ENCODE results near the gene DGKI. TPM values are rescaled to one million over a fixed set of nuclear protein-coding genes. Genes with fewer than 3 reads are reported as not detected.

Gene DGKI
- total RNA-seq, 1 experiment from 2014 or later, result 0.15 TPM

DNA sequence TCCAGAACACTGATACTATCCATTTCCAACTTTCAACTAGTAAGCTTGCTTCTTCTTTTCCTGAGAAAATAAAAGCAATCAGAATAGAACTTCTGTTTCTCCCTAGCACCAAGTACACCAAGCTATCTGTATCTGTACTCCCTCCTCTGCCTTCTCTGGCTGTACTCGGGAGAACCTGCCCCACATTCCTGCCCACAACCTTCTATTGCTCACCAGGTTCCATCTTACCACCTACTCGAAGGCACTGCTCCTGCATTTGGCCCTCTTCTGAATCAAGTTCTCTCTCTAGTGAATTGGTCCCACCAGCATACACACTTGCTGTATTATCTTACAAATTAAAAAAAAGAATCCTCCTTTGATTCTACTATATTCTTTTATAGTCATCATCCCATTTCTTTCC is 333.7 kb downstream of the DGKI start:
- CTCF ChIA-PET, result no interaction called here

More for the DNA sequence above, 333.7 kb downstream of the DGKI start:
- H3K9me3 ChIP-seq (ENCODE audit: control insufficient read depth in 1 of 2, insufficient read depth in 1 of 2, low read depth in 1 of 2, low read length in 2 of 2), result no peaks in the 10 kb centered on the region
- intact Hi-C loops (cut with micrococcal nuclease), result no loop called here
- no peaks in the 10 kb centered on the region for H3K4me1 ChIP-seq (ENCODE audit: control insufficient read depth in 1 of 2, insufficient read depth in 2 of 2, low read length in 2 of 2)
- no peak overlapping the region for H3K9ac ChIP-seq (ENCODE audit: low read length)
- no peak overlapping the region for H3K27ac ChIP-seq (ENCODE audit: low read depth, low read length)
- no peak for DNase-seq (ENCODE audit: low read depth, low spot score)
- no peak for TF ChIP-seq RAD21 (IDR thresholded peaks at IDR 0.05; ENCODE audit: low read depth)
- TF ChIP-seq, protein P1, sequence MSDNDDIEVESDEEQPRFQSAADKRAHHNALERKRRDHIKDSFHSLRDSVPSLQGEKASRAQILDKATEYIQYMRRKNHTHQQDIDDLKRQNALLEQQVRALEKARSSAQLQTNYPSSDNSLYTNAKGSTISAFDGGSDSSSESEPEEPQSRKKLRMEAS (IDR thresholded peaks at IDR 0.05), result no peak
- TF ChIP-seq EGR1 (IDR thresholded peaks at IDR 0.05; ENCODE audit: low read depth), result no peak
- TF ChIP-seq ZNF274 (IDR thresholded peaks at IDR 0.05; ENCODE audit: low read depth, low read length), result no peak
- no peak for TF ChIP-seq SIN3A (IDR thresholded peaks at IDR 0.05; ENCODE audit: low read depth)
- TF ChIP-seq, protein P2, sequence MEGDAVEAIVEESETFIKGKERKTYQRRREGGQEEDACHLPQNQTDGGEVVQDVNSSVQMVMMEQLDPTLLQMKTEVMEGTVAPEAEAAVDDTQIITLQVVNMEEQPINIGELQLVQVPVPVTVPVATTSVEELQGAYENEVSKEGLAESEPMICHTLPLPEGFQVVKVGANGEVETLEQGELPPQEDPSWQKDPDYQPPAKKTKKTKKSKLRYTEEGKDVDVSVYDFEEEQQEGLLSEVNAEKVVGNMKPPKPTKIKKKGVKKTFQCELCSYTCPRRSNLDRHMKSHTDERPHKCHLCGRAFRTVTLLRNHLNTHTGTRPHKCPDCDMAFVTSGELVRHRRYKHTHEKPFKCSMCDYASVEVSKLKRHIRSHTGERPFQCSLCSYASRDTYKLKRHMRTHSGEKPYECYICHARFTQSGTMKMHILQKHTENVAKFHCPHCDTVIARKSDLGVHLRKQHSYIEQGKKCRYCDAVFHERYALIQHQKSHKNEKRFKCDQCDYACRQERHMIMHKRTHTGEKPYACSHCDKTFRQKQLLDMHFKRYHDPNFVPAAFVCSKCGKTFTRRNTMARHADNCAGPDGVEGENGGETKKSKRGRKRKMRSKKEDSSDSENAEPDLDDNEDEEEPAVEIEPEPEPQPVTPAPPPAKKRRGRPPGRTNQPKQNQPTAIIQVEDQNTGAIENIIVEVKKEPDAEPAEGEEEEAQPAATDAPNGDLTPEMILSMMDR (IDR thresholded peaks at IDR 0.05 in 2 of 3, conservative IDR thresholded peaks at IDR 0.05 in 1 of 3; ENCODE audit: borderline replicate concordance in 1 of 3, insufficient read depth in 1 of 3, low read depth in 2 of 3, low read length in 2 of 3), result no peak
- no peak for TF ChIP-seq FOSL1 (IDR thresholded peaks at IDR 0.05; ENCODE audit: low read depth)
- TF ChIP-seq TCF7L2 (IDR thresholded peaks at IDR 0.05; ENCODE audit: borderline replicate concordance, extremely low read depth, insufficient read depth, insufficient read length), result no peak
- TF ChIP-seq, protein P3, sequence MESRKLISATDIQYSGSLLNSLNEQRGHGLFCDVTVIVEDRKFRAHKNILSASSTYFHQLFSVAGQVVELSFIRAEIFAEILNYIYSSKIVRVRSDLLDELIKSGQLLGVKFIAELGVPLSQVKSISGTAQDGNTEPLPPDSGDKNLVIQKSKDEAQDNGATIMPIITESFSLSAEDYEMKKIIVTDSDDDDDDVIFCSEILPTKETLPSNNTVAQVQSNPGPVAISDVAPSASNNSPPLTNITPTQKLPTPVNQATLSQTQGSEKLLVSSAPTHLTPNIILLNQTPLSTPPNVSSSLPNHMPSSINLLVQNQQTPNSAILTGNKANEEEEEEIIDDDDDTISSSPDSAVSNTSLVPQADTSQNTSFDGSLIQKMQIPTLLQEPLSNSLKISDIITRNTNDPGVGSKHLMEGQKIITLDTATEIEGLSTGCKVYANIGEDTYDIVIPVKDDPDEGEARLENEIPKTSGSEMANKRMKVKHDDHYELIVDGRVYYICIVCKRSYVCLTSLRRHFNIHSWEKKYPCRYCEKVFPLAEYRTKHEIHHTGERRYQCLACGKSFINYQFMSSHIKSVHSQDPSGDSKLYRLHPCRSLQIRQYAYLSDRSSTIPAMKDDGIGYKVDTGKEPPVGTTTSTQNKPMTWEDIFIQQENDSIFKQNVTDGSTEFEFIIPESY (IDR thresholded peaks at IDR 0.05; ENCODE audit: extremely low read depth, insufficient replicate concordance, low read length), result no peak
- no peak for TF ChIP-seq CBX3 (IDR thresholded peaks at IDR 0.05; ENCODE audit: low read depth)
- TF ChIP-seq ELF1 (IDR thresholded peaks at IDR 0.05; ENCODE audit: borderline replicate concordance, low read depth), result no peak
- POLR2A ChIA-PET, result no interaction called here
- no peak overlapping the region for H2AFZ ChIP-seq (ENCODE audit: low read depth, low read length, poor library complexity, severe bottlenecking)
- H3K9me2 ChIP-seq (ENCODE audit: insufficient read depth), result no peaks in the 10 kb centered on the region
- H3K27me3 ChIP-seq (ENCODE audit: insufficient read depth, low read length), result no peaks in the 10 kb centered on the region
- no peaks in the 10 kb centered on the region for H3K79me2 ChIP-seq (ENCODE audit: insufficient read depth, low read length)
- H3K36me3 ChIP-seq (ENCODE audit: control insufficient read depth in 1 of 2, insufficient read depth in 2 of 2, low read length in 2 of 2), result no peaks in the 10 kb centered on the region
- RAD21 ChIA-PET (ENCODE audit: low non-redundant PET in 1 of 2, low total read pairs in 2 of 2, uncharacterized antibody in 2 of 2, unreplicated experiment in 2 of 2), result no interaction called here
- BruUV-seq (replicated peaks), result no TSS peak
- H3K4me2 ChIP-seq (ENCODE audit: low read length), result no peak overlapping the region
- H4K20me1 ChIP-seq (ENCODE audit: insufficient read depth), result no peaks in the 10 kb centered on the region
- H3K4me3 ChIP-seq (replicated peaks in 1 of 2; ENCODE audit: low read depth in 1 of 2, low read length in 2 of 2), result no peak overlapping the region
- no peak for ATAC-seq

All from HCT116 (cell line).